ENCODE measurements around the gene SPATA2L. TPM values are rescaled to one million over a fixed set of nuclear protein-coding genes. Genes with fewer than 3 reads are reported as not detected.
"Not testable (repeated sequence)": the region's sequence is repeated elsewhere in the genome, so short reads cannot be mapped to it uniquely, and the experiment has no call there.

SPATA2L gene
- total RNA-seq, 1 donor from 2014 or later = 8.2 TPM

DNA sequence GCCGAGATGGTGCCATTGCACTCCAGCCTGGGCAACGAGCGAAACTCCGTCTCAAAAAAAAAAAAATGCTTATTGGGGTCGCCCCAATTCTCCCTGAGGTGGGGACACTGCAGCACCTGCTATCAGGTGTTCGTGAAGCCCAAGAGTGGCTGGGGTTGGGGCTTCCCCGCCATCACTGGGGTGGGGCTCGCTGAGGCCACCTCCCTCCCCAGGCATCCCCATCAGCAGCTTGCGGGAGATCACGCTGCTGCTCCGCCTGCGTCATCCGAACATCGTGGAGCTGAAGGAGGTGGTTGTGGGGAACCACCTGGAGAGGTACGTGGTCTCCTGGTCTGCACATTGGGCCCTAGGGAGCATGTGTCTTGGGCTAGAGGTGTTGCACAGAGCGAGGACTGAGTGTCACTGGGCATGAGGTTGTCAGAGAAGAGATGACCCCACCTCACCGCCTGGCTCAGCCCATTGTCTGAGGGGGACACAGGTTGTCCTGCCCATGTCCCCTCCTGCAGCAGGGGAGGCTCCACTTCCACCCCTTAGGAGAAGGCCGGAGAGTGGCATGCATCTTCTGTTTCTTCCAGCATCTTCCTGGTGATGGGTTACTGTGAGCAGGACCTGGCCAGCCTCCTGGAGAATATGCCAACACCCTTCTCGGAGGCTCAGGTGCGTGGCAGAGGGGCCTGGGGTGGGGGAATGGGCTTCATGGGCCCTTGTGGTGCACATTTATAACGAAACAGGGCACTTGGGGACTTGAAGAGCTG is 10.1 kb downstream of the SPATA2L start:
- intact Hi-C loops (cut with micrococcal nuclease) = no loop called here

DNA sequence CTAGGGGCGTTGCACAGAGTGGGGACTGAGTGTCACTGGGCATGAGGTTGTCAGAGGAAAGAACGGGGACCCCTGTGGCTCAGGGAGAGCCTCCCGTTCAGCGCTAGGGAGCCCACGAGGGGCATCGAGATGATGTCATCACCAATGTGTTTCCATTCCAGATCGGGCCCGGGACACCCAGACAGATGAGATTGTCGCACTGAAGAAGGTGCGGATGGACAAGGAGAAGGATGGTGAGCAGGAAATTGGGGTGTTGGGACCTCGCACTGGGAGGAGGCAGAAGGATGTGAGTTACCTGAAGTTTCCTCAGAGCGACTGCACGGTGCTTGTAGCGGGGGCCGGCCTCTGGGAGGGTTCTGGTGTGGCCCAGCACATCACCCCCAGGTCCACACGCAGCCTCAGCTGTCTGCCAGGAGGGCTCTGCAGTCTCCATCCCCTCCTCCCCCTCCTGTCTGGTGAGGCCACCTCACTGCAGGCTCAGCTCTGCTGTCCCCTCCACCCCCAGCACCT is 11.1 kb downstream of the SPATA2L start:
- intact Hi-C loops (cut with micrococcal nuclease) = no loop called here

DNA sequence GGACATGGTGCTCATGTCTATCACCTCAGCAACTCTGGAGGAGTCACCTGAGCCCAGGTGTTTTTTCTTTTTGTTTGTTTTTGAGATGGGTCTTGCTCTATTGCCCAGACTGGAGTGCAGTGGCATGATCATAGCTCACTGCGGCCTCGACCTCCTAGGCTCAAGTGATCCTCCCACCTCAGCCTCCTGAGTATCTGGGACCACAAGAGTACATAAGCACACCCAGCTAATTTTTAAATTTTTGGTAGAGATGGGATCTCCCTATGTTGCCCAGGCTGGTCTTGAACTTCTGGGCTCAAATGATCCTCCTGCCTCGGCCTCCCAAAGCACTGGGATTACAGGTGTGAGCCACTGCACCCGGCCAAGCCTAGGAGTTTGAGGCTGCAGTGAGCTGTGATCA is 11.9 kb downstream of the SPATA2L start:
- intact Hi-C loops (cut with micrococcal nuclease) = not testable (repeated sequence)

DNA sequence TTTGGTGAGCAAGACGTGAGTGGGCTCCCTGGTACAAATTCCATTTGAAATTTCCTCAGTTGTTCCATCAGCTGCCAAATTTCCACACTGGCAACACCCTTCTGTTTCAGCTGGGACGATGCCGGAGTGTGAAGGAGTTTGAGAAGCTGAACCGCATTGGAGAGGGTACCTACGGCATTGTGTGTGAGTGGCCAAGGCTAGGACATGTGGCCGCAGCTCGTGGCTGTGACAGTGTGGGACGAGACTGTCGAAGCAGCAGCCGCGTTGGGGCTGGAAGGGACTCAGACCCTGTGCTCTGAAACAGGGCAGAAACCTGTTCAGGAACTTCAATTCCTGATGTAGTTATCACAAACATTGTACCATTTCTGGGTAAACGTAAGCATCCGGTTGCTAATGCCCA is 12.4 kb downstream of the SPATA2L start:
- intact Hi-C loops (cut with micrococcal nuclease) = no loop called here

DNA sequence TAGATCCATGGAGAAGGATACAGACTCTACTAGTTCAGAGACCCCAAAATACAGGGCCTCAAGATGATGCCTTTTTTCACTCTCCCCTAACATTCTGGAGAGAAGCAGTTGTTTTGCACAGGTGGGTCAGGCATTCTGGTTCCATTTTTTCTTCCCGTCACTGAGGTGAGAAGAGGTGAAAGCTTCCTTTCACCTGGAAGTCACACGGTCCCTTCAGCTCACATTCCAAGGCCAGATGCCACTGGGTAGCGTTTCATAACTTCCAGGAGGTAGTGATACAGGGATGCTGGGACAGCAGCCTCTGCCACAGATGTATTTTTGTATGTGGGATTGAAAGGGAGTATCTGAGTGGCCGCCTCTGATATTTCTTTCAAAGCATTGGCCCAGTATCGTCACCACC is 13.1 kb downstream of the SPATA2L start:
- intact Hi-C loops (cut with micrococcal nuclease) = no loop called here

DNA sequence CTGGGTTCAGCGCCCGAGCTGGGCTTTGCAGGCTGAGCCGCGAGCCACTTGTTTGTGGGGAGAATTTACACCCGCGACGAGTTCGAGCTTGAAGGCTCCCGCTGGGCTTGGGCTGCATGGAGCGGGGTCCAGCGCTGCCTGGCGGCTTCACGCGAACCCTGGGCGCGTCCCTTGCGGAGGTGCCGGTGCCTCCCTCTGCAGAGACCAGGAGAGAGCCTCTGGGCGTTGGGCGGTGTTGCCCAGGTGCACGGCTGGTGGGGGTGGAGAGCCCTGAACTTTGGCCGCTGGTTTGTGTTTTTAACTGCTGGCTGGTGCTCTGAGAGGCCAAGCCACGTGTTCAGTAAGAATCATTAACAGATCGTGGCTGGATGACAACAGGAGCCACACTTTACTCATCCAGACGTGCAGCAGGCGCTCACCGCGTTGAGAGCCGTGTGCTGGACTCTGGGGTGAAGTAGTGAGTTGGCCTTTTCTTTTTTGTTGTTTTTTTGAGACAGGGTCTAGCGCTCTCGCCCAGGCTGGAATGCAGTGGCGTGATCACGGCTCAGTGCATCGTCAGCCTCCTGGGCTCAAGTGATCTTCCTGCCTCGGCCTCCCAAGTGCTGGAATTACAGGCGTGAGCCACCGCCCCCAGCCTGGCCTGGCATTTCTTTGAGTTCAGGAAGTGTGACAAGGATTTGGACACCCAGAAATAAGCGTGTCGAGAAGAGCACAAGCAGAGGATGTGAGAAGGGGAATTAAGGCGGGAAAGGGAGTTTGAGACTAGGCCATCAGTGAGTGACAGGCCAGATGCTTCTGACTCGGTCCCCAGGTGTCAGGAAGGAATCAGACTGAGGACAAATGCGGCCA is 14.2 kb downstream of the SPATA2L start:
- intact Hi-C loops (cut with micrococcal nuclease) = no loop called here

DNA sequence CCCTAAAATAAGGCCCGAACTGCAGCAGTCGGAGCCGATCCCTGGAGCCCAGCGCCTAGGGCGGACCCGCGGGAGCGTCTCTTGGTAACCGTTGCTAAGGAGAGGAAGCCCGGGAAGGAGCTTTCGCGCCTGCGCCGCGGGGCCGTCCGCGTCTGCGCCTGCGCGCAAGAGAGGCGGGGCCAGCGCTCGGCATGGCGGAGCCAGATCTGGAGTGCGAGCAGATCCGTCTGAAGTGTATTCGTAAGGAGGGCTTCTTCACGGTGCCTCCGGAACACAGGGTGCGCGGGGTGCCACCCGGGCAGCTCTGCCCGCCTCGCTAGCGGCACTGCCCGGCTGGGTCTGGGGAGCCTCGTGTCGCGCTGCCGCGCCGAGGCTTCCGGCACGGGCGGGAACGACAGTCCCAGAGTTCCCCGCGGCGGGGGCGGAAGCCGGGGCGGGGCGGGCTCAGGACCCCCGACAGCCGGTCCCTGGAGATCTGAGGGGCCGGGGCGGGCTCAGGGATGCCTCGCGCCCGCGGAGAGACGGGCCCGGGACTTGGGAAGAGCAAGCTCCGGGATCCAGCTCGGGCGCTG is 14.9 kb downstream of the SPATA2L start, which contains the start of gene CDK10:
TSS of gene CDK10 (plus strand) at position 170 of the 572 bp plus-strand sequence. CDS start at position 192, 22 bp downstream.
- intact Hi-C loops (cut with micrococcal nuclease) = loop anchor here (1.0 kb wide), 3 partner anchors 14 to 37 kb away; no protein-coding TSS in a partner anchor

DNA sequence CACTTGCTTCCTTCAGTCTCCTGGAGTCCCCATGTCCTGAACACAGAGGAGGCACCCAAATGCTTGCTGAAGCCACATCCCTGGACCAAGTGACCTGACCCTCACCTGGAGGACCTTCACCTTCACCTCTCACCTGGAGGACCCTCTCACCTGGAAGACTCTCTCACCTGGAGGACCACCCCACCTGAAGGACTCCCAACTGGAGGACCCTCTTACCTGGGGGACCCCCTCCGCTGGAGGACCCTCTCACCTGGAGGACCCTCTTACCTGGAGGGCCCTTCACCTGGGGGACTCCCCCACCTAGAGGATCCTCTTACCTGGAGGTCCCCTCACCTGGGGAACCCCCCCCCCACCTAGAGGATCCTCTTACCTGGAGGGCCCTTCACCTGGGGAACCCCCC is 15.6 kb downstream of the SPATA2L start:
- intact Hi-C loops (cut with micrococcal nuclease) = loop anchor here (1.0 kb wide), 3 partner anchors 14 to 37 kb away; no protein-coding TSS in a partner anchor

DNA sequence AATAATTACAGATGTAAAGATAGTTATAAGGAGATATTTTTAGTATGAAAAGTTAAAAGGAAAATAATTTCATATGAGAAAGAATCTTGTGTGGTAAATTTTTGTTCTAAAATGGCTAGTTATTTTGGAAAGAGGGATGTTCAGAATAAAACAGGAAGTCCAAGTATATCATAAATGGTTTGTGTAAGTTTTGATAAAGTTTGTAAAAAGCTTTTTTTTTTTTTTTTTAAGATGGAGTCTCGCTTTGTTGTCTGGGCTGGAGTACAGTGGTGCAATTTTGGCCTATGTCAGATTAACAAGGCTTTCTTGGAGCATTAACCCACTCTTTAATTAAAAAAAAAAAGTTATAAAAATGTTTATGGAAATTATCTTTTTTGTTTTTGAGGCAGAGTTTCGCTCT is 23.2 kb downstream of the SPATA2L start:
- intact Hi-C loops (cut with micrococcal nuclease) = no loop called here

DNA sequence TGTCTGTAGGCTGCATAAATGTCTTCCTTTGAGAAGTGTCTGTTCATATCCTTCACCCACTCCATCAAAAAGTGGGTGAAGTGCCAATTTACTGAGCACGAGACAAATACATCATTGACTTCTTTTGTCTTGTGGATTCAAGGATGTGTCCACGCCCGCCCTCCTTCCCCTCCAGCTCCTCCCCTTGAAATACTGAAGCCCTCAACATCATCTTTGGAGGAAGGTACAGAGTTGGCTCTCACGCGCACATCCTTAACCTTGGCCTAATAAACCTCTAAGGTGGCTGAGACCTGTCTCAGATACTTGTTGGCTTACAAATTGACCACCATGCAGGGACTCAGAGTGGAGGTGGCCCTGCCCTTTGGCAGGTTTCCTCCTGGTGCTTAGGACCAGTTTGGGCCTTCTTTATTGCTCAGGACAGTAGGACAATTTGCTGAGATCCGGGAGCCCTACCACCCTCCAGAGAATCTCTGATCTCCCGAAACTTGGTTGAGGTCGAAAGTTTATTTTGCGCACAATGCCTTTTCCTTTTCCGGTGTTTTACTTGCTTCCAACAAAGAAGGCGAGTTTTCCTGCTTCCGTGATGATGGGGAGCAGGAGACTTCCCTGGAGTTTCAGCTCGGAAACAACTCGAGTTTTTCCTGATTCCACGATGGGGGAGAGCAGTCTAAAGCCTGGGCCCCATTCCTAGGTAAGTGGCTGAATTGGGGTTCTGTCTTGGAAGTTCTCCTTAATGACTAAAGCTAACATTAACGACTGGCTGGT is 29.1 kb downstream of the SPATA2L start:
- intact Hi-C loops (cut with micrococcal nuclease) = no loop called here

DNA sequence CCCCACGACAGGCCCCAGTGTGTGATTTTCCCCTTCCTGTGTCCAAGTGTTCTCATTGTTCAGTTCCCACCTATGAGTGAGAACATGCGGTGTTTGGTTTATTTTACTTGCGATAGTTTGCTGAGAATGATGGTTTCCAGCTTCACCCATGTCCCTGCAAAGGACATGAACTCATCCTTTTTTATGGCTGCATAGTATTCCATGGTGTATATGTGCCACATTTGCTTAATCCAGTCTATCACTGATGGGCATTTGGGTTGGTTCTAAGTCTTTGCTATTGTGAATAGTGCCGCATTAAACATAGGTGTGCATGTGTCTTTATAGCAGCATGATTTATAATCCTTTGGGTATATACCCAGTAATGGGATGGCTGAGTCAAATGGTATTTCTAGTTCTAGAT is 29.9 kb downstream of the SPATA2L start:
- intact Hi-C loops (cut with micrococcal nuclease) = not testable (repeated sequence)

DNA sequence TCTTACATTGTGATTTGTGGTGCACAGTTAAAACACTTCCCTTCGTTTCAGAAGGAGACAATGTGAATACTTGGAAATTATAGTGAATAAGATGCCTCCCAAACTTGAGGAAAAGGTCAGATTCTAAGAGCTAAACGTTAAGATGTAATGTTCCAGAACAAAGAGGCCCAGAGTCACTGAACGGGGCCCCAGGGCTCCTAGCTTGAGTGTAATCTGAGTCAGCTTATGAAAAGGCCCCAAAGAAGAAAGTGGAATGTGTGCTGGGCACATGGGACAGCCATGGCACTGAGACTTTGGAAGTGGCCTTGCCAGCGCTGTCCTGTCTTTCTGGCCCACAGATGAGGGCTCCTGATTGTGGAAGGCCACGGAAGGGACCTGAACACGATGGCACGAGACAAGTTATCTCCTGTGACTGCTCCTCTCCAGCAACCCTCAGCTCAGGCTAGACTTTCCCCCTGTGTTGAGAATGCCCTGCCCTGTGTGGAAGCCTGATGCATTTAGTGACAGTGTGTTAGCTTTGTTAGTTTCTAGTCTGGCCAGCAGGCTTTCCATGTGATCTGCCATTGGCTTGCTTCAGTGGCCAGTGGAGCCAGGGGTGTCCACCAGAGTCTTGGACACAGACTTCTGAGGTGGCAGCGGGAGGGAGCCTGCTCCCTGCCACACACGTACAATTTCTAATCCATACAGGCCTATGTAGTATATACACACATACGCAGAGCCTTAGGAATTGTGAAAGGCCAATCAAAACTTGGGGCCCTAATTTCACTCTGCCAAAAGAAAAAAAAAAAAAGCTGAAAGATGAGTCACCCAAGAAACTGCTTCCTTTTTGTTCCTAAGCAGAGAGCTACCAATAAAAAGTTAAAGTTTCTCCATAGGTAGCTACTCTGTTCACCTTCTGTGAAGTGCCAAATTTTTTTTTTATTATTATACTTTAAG is 30.7 kb downstream of the SPATA2L start:
- intact Hi-C loops (cut with micrococcal nuclease) = no loop called here

DNA sequence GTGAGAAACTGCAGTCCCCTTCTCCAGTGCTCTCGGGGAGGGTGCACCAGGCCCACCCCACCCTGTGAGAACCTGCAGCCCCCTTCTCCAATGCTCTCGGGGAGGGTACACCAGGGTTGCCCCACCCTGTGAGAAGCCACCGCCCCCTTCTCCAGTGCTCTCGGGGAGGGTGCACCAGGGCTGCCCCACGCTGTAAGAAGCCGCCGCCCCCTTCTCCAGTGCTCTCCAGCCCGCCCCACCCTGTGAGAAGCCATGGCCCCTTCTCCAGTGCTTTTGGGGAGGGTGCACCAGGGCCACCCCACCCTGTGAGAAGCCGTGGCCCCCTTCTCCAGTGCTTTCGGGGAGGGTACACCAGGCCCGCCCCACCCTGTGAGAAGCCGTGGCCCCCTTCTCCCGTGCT is 31.8 kb downstream of the SPATA2L start:
- intact Hi-C loops (cut with micrococcal nuclease) = no loop called here

DNA sequence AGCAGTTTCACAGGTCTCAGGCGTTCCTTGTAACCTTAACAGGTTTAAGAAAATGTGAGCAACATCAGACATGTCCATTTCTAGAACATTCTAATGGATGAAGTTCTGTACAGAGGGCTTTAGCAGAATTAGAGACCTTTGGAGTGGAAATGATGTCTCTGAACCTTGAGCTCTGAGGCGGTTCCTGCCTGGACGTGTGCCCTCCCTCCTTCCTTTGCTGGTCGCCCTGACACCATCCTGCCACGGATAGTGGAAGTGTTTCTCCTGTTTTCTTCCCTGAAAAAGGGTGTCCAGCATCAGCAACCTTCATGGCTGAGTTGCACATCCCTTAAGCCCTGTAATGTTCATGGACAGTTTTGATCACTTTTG is 32.7 kb downstream of the SPATA2L start:
- intact Hi-C loops (cut with micrococcal nuclease) = no loop called here

DNA sequence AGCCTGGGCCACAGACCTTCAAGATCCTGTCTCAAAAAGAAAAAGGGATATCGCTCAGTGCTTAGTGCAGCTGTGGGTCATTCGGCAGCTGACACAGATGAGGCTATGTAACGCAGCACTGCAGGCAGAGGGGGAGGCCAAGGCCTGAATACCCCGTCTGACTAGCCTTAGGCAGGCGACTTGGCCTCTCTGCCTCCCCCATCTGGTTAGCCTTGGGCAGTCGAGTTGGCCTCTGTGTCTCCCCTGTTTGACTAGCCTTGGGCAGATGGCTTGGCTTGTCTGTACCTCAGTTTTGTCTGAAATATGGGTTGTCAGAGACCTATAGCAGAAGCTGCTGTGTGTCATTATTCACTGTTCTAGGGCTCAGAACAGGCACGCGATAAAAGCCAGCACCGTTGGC is 33.9 kb downstream of the SPATA2L start:
- intact Hi-C loops (cut with micrococcal nuclease) = loop anchor here (1.0 kb wide), 1 partner anchor 93 kb away; no protein-coding TSS in a partner anchor

DNA sequence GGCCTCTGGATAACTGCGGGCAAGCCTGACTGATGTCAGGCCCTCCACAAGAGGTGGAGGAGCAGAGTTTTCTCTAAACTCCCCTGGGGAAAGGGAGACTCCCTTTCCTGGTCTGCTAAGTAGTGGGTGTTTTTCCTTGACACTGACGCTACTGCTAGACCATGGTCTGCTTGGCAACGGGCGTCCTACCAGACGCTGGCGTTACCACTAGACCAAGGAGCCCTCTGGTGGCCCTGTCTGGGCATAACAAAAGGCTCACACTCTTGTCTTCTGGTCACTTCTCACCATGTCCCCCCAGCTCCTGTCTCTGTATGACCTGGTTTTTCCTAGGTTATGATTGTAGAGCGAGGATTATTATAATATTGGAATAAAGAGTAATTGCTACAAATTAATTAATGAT is 34.5 kb downstream of the SPATA2L start:
- intact Hi-C loops (cut with micrococcal nuclease) = loop anchor here (1.0 kb wide), 1 partner anchor 93 kb away; no protein-coding TSS in a partner anchor

DNA sequence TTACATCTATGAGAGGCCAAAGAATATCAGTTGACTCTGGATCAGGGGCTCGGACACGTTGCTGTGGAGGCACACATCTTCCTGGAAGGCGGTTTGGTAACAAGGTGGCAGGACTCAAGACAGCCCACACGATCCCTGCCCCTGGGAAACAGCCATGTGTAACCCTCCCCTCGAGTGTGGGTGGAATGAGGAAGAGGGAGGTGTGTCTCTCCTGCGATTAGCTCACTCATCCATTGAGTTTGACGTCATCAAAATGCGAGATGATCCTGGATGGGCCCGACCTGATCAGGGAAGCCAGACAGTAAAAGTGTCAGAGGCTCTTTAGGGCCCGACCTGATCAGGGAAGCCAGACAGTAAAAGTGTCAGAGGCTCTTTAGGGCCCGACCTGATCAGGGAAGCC is 37.3 kb downstream of the SPATA2L start:
- intact Hi-C loops (cut with micrococcal nuclease) = not testable (repeated sequence)

DNA sequence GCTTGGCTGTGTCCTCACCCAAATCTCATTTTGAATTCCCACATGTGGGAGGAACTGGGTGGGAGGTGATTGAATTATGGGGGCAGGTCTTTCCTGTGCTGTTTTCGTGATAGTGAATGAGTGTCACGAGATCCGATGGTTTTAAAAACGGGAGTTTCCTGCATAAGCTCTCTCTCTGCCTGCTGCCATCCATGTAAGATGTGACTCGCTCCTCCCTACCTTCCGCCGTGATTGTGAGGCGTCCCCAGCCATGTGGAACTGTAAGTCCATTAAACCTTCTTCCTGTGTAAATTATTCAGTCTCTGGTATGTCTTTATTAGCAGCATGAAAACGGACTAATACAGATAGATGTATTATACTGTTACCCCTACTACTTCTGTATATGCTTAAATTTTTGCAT is 40.3 kb downstream of the SPATA2L start:
- intact Hi-C loops (cut with micrococcal nuclease) = no loop called here

DNA sequence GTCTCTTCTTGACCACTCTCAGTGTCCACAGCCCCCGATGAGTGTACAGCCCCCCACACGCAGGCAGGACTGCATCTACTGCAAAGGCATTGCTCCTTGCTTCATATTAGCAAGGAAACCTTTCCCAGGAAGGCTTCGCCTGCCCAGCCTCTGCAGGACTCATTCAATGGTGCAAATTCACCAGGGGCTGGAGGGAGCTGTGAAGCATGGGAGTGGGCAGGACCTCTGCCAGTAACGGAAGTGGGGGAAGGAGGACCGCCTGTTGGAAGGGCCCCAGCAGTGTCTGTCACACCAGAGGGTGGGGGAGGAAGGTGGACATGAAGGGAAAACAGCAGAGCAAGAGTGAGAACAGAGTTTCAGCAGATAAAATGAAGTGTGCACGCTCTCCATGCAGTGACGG is 41.4 kb downstream of the SPATA2L start:
- intact Hi-C loops (cut with micrococcal nuclease) = no loop called here
